Amniotic stem cell (primary cell): ENCODE data around the gene CDC25B.

ENCODE experiments used
- DNase-seq: peaks from one replicate; lab custom pipeline; 2025; lab: John Stamatoyannopoulos, UW

The CDC25B gene

GRCh38 chr20:3804254-3804751, 8.2 kb downstream of the CDC25B start:
- no peak for DNase-seq

GRCh38 chr20:3804781-3805180, 8.7 kb downstream of the CDC25B start:
- no peak for DNase-seq

GRCh38 chr20:3808544-3808943, 12.4 kb downstream of the CDC25B start:
- no peak for DNase-seq

GRCh38 chr20:3811467-3812258, 15.6 kb downstream of the CDC25B start:
- peak; percentile 90 for DNase-seq

- no peak for DNase-seq
Measured at GRCh38 chr20:3812259-3812681, 16.2 kb downstream of the CDC25B start.

- DNase-seq = no peak
Measured at GRCh38 chr20:3812975-3813847, 17.1 kb downstream of the CDC25B start.

- DNase-seq = no peak
Measured at GRCh38 chr20:3813848-3814581, 17.9 kb downstream of the CDC25B start.

GRCh38 chr20:3814928-3815495, 18.9 kb downstream of the CDC25B start:
- DNase-seq = no peak

GRCh38 chr20:3815703-3816315, 19.7 kb downstream of the CDC25B start:
- no peak for DNase-seq

GRCh38 chr20:3818155-3819151, 22.3 kb downstream of the CDC25B start:
- peak; percentile 86 for DNase-seq

GRCh38 chr20:3819411-3820047, 23.4 kb downstream of the CDC25B start:
- DNase-seq = no peak

GRCh38 chr20:3820048-3820900, 24.2 kb downstream of the CDC25B start, which contains the start of gene AP5S1:
Gene AP5S1, plus strand, starts transcription at chr20:3820547. Its CDS starts 1,571 bp downstream, at chr20:3822118.
- peak; percentile 87 for DNase-seq

GRCh38 chr20:3820901-3821727, 25.0 kb downstream of the CDC25B start:
- no peak for DNase-seq

GRCh38 chr20:3821996-3822395, 25.9 kb downstream of the CDC25B start:
- DNase-seq = no peak

GRCh38 chr20:3823881-3824280, 27.8 kb downstream of the CDC25B start:
- DNase-seq = no peak

GRCh38 chr20:3825526-3825925, 29.4 kb downstream of the CDC25B start:
- no peak for DNase-seq

- DNase-seq = no peak
Measured at GRCh38 chr20:3826420-3826819, 30.3 kb downstream of the CDC25B start.

- no peak for DNase-seq
Measured at GRCh38 chr20:3828798-3829197, 32.7 kb downstream of the CDC25B start.
